AG10803 (cell line): ENCODE results near the gene AP3S2.

Experiments
- DNase-seq: peaks from one replicate; pipeline ENCODE4 v3.0.0; 2010; ENCODE audit warnings: low read depth
- H3K4me3 ChIP-seq: 2 replicates; pipeline ENCODE4 v1.5.1; 2011; ENCODE audit warnings: mild to moderate bottlenecking, low read length, control low read depth
- TF ChIP-seq, protein P1 (sequence below): conservative IDR thresholded peaks from 2 replicates; pipeline ENCODE4 v1.5.1; 2011; ENCODE audit warnings: mild to moderate bottlenecking, low read length, control low read depth, inconsistent platforms

The AP3S2 gene

DNA sequence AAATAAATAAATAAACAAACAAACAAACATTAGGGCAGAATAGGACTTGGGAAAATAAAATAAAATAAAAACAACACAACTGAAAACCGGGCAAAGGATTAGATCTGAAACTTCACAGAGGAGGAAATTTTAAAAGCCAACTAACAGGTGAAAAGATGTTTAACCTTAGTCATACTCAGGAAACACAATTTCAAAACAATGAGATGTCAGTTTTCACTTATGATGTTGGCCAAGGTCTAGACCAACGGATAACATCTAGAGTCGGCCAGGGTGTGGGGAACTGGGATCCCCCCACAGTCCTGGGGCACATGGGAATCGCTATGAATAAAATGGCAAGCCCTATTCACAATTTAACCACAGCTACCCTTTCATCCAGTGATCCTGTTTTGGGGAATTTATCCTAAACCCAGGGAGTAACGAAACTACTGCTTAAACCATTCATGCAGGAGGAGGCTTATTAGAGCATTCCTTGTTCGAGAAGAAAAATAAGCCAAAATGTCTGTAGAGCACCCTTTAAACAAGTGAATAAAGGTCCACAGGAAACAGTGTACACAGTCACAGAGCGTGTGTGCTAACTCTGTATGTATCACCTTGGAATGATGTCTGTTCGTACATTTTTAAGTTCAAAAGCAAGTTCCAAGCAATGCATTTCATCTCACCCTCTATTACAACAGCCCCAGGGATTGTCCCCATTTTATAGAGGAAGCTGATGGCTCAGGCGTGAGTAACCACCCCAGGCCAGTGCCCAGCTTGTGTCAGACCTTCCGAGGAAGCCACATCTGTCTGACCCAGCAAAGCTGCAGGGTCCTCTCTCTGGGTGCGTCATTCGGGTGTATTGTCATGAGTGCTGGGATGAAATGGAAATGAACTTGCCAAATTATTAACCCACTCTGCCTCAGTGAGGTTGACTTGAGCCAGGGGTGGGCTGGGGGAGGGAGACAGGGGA lies 72.9 kb downstream of the AP3S2 start:
- peak overlapping the region; percentile 34 for H3K4me3 ChIP-seq

DNA sequence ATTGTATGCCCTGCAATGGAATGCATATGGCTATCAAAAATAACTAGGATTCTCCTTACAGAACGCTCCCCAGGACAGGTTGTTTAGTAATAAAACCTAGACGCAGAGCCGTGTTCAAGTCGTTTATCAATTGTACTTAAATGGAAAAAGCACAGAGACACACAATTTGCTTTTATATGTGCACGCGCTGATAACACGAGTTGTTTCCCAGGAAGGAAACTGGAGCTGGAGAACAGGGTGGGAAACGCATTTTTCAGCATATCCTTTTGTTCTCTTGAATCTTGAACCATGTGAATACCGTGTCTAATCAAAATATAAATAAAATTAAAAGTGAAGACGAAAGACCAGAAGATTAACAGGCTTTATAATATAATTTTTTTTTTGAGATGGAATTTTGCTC lies 75.5 kb downstream of the AP3S2 start:
- no peak overlapping the region for H3K4me3 ChIP-seq
- DNase-seq: no peak
- TF ChIP-seq, protein P1, sequence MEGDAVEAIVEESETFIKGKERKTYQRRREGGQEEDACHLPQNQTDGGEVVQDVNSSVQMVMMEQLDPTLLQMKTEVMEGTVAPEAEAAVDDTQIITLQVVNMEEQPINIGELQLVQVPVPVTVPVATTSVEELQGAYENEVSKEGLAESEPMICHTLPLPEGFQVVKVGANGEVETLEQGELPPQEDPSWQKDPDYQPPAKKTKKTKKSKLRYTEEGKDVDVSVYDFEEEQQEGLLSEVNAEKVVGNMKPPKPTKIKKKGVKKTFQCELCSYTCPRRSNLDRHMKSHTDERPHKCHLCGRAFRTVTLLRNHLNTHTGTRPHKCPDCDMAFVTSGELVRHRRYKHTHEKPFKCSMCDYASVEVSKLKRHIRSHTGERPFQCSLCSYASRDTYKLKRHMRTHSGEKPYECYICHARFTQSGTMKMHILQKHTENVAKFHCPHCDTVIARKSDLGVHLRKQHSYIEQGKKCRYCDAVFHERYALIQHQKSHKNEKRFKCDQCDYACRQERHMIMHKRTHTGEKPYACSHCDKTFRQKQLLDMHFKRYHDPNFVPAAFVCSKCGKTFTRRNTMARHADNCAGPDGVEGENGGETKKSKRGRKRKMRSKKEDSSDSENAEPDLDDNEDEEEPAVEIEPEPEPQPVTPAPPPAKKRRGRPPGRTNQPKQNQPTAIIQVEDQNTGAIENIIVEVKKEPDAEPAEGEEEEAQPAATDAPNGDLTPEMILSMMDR: no peak

More for the DNA sequence above, 72.9 kb downstream of the AP3S2 start:
- peak; percentile 83 for DNase-seq
- TF ChIP-seq, protein P1: no peak

DNA sequence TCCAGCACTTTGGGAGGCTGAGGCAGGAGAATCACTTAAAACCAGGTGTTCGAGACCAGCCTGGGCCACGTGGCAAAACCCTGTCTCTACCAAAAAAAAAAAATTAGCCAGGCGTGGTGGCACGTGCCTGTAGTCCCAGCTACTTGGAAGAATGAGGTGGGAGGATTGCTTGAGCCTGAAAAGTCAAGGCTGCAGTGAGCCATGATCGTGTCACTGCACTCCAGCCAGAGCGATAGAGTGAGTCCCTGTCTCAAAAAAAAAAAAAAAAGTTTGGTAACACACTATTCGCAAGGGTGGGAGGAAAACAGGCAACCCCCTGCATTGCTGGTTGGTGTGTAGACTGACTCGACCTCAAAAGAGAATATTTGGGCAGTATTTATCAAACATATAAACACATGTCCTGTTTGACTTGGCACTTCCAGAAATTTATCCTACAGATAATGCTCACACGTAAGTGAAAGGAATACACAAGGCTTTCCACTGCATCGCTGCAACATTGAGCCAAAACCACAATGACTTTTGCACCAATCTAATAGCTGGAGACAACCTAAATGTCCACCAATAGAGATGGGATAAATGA lies 76.0 kb downstream of the AP3S2 start:
- H3K4me3 ChIP-seq: no peak overlapping the region

DNA sequence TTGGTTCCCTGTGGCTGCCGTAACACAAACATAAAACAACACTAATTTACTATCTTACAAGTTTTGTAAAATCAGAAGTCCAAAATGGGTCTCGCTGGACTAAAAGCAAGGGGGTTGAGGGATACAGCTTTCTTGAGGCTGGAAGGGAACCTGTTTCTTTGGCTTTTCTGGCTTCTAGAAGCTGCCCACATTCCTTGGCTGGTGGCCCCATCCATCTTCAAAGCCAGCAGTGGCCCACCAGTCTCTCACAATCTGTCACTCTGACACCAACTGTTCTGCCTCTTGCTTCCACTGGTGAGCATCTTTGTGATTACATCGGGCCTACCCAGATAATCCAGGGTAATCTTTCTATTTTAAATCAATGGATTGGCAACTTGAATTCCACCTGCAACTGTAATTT lies 78.0 kb downstream of the AP3S2 start:
- H3K4me3 ChIP-seq: no peak overlapping the region
- no peak for DNase-seq
- TF ChIP-seq, protein P1: no peak

More for the DNA sequence above, 76.0 kb downstream of the AP3S2 start:
- DNase-seq: no peak
- TF ChIP-seq, protein P1: no peak

DNA sequence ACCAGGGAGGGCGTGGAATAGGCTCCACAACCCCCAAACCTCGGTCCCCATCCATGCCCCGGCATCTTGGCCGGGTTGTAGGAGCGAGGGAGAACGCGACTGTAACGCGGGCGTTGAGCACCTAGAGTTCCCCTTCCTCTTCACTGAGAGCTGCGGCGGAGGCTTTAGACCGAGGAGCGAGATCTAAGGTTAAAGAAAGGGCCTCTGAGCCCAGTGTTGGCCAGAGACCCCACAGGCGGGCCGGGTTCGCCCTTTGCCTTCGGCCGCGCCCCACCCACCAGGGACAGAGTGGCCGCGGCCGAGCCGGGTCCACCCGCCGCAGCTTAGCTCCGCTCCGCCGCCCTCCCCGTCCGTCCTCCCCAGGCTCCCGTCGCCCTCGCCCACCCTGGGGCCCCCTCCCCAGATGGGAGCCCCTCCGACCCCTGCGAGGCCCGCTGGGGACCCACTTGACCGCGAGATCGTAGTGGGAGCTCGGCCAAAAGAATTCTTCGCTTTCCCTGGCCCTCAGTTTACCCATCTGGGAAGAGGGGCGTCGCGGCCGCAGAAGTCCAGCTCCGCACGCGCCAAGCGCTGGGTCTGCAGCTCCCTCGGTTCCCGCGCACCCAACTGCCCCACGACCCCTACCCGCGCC lies 79.6 kb downstream of the AP3S2 start:
- TF ChIP-seq, protein P1: no peak
- H3K4me3 ChIP-seq: peak overlapping the region; percentile 84
- DNase-seq: no peak

DNA sequence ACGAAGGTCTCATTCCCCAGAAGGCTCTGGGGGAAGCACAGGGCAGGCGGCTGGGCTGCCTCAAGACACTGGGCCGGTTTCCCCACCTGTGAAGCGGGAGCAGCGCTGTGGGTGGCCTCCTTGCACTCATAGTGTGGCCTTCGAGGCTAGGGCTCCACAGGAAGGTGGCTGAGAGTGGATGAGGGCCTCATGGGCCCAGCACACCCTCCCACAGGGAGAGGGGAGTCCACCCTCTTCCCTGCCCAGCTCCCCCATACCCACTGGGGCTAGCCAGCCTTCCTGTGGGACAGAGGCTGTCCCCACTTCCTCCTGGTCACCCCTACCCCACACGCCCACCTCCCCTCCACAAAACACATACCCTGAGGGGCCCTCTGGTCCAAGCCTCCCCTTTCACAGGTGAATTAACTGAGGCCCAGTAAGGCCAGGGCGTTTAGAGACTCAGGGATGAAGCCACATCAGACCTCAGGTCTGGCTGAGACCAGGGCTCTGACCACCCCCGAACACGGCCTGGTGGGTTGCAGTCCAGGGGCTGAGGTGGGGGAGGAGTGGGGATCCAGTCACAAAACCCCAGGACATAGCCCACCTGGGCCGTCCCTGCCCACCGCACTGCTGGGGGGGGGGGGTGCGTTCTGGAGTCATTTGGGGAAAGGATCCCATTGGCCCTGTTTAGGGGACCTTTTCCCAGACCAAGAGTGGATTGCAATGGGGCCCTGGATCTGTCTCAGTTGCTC lies 80.2 kb downstream of the AP3S2 start:
- peak overlapping the region; percentile 84 for H3K4me3 ChIP-seq
- DNase-seq: no peak

More for the DNA sequence above, 80.2 kb downstream of the AP3S2 start:
- TF ChIP-seq, protein P1: no peak
